CD4-positive, alpha-beta memory T cell (primary cell): ENCODE measurements around the gene ASIC4. TPM values are rescaled to one million over a fixed set of nuclear protein-coding genes. Genes with fewer than 3 reads are reported as not detected.

Experiments used
- CTCF ChIA-PET: fragments of 350-600 bp; sonication (Branson Sonifier 250); formaldehyde crosslinking; loops from one replicate; lab custom pipeline; 2021; ENCODE audit warnings: inconsistent platforms; ENCODE audit not compliant: partially characterized antibody; lab: Charles Lee
- POLR2A ChIA-PET: fragments of 350-600 bp; sonication (Branson Sonifier 250); formaldehyde crosslinking; loops from one replicate; lab custom pipeline; 2021; ENCODE audit not compliant: partially characterized antibody; lab: Charles Lee
- DNase-seq, 5 donors: peaks; one replicate each; pipeline versions ENCODE4 v3.0.0 to v3.0.0-alpha.2; 2020 to 2022; ENCODE audit warnings: mixed read lengths in 1 of 5
- H3K27ac ChIP-seq: one replicate; pipeline ENCODE4 v1.7.0; 2013; ENCODE audit warnings: low read depth, low read length
- H3K27me3 ChIP-seq: 2 replicates; pipeline ENCODE4 v1.7.0; 2013; ENCODE audit warnings: mild to moderate bottlenecking, low read length, moderate library complexity; ENCODE audit not compliant: insufficient read depth
- H3K36me3 ChIP-seq: 2 replicates; pipeline ENCODE4 v1.7.0; 2013; ENCODE audit warnings: mild to moderate bottlenecking, low read length, moderate library complexity; ENCODE audit not compliant: insufficient read depth
- H3K4me1 ChIP-seq: 2 replicates; pipeline ENCODE4 v1.7.0; 2013; ENCODE audit warnings: mild to moderate bottlenecking, low read length, moderate library complexity; ENCODE audit not compliant: insufficient read depth
- H3K4me3 ChIP-seq, 2 donors: one replicate each; pipeline ENCODE4 v1.7.0; 2013; ENCODE audit warnings: low read length in 2 of 2, mild to moderate bottlenecking in 1 of 2
- H3K9me3 ChIP-seq, 2 donors: one replicate each; pipeline ENCODE4 v1.7.0; 2013; ENCODE audit warnings: low read length in 2 of 2, control low read depth in 1 of 2; ENCODE audit not compliant: control insufficient read depth in 1 of 2
- H3K27ac Mint-ChIP-seq, 7 donors: one replicate each; pipeline ENCODE4 v1.8.0; 2020 to 2021; ENCODE audit warnings: mixed read lengths in 7 of 7, mild to moderate bottlenecking in 6 of 7, inconsistent platforms in 3 of 7, moderate library complexity in 3 of 7
- H3K27me3 Mint-ChIP-seq, 2 donors: one replicate each; pipeline ENCODE4 v1.8.0; 2020 to 2021; ENCODE audit warnings: mixed read lengths in 2 of 2
- H3K36me3 Mint-ChIP-seq, 2 donors: one replicate each; pipeline ENCODE4 v1.8.0; 2020 to 2021; ENCODE audit warnings: mixed read lengths in 2 of 2, inconsistent platforms in 1 of 2, mild to moderate bottlenecking in 1 of 2
- H3K4me1 Mint-ChIP-seq, 4 donors: one replicate each; pipeline ENCODE4 v1.8.0; 2020 to 2021; ENCODE audit warnings: mixed read lengths in 4 of 4, mild to moderate bottlenecking in 1 of 4
- H3K4me3 Mint-ChIP-seq, 8 donors: one replicate each; pipeline ENCODE4 v1.8.0; 2020 to 2021; ENCODE audit warnings: mixed read lengths in 8 of 8, mild to moderate bottlenecking in 7 of 8, moderate library complexity in 6 of 8, inconsistent platforms in 3 of 8
- H3K9me3 Mint-ChIP-seq, 8 donors: one replicate each; pipeline ENCODE4 v1.8.0; 2020 to 2021; ENCODE audit warnings: mixed read lengths in 8 of 8, mild to moderate bottlenecking in 5 of 8, inconsistent platforms in 3 of 8, moderate library complexity in 1 of 8
- intact Hi-C: fragments of 100-400 bp; cut with micrococcal nuclease; formaldehyde crosslinking; loops from one replicate; pipeline ENCODE4 v1.15.1; 2023
- polyA plus RNA-seq, 2 donors: library from polyadenylated mRNA; unstranded; fragments of 300-500 nt; fragmentation: Illumina TruSeq; gene quantifications; one replicate each; pipeline ENCODE4 v1.2.3, GENCODE V29; 2021
- total RNA-seq, 2 experiments: library from RNA; stranded (reverse); gene quantifications; one replicate each; pipeline ENCODE4 v1.2.3, GENCODE V29; 2021

ASIC4 gene
- total and polyA plus RNA-seq, 4 experiments from 2014 or later: 0.09 to 0.22 TPM; not detected in 2

GRCh38 chr2:219557791-219558785 is 43.8 kb downstream of the ASIC4 start:
- peaks cover 22 to 32% of the 10 kb centered on the region in 2 donors for H3K27me3 Mint-ChIP-seq
- H3K36me3 Mint-ChIP-seq: no peaks in the 10 kb centered on the region
- ChIA-PET POLR2A (no interaction called here), CTCF (interaction anchor here (0.7 to 4.8 kb wide), 3 partner anchors 10 to 17 kb away, joined by 3 to 73 read pairs (median 6); partner anchors contain the start of genes CHPF and TMEM198)
- peak in 1 of 5 donors; percentile 22 for DNase-seq
- intact Hi-C loops: no loop called here
- peaks cover 0 to 2% (median 0%) of the 10 kb centered on the region in 8 donors for H3K9me3 Mint-ChIP-seq
- H3K4me1 Mint-ChIP-seq: peaks cover 0 to 11% (median 6%) of the 10 kb centered on the region in 4 donors
- no peaks in the 10 kb centered on the region for H3K36me3 ChIP-seq
- peaks cover 2% of the 10 kb centered on the region for H3K4me1 ChIP-seq
- peaks cover 5% of the 10 kb centered on the region for H3K27me3 ChIP-seq
- no peaks in the 10 kb centered on the region for H3K9me3 ChIP-seq
- no peak overlapping the region for H3K4me3 Mint-ChIP-seq
- no peak overlapping the region for H3K27ac Mint-ChIP-seq
- H3K27ac ChIP-seq: no peak overlapping the region
- no peak overlapping the region for H3K4me3 ChIP-seq

- no peak overlapping the region for H3K27ac Mint-ChIP-seq
- Histone ChIP-seq H3K27me3 (no peaks in the 10 kb centered on the region), H3K9me3 (no peaks in the 10 kb centered on the region), H3K27ac (no peak overlapping the region), H3K4me1 (no peaks in the 10 kb centered on the region), H3K4me3 (no peak overlapping the region), H3K36me3 (no peaks in the 10 kb centered on the region)
- H3K4me1 Mint-ChIP-seq: peaks cover 0 to under 1% (median 0%) of the 10 kb centered on the region in 4 donors
- CTCF ChIA-PET: interaction anchor here (0.9 to 4.8 kb wide), 12 partner anchors 9 to 171 kb away, joined by 3 to 73 read pairs (median 4); partner anchors contain the start of genes CHPF, INHA, OBSL1 and TMEM198
- H3K9me3 Mint-ChIP-seq: no peaks in the 10 kb centered on the region
- H3K36me3 Mint-ChIP-seq: no peaks in the 10 kb centered on the region
- H3K4me3 Mint-ChIP-seq: peak overlapping the region in 1 of 8 donors; percentile 17
- H3K27me3 Mint-ChIP-seq: peaks cover 14 to 28% of the 10 kb centered on the region in 2 donors
- intact Hi-C loops: no loop called here
- DNase-seq: peak in 1 of 5 donors; percentile 21
- POLR2A ChIA-PET: no interaction called here
Observed at GRCh38 chr2:219559156-219559915, 45.1 kb downstream of the ASIC4 start.

DNA sequence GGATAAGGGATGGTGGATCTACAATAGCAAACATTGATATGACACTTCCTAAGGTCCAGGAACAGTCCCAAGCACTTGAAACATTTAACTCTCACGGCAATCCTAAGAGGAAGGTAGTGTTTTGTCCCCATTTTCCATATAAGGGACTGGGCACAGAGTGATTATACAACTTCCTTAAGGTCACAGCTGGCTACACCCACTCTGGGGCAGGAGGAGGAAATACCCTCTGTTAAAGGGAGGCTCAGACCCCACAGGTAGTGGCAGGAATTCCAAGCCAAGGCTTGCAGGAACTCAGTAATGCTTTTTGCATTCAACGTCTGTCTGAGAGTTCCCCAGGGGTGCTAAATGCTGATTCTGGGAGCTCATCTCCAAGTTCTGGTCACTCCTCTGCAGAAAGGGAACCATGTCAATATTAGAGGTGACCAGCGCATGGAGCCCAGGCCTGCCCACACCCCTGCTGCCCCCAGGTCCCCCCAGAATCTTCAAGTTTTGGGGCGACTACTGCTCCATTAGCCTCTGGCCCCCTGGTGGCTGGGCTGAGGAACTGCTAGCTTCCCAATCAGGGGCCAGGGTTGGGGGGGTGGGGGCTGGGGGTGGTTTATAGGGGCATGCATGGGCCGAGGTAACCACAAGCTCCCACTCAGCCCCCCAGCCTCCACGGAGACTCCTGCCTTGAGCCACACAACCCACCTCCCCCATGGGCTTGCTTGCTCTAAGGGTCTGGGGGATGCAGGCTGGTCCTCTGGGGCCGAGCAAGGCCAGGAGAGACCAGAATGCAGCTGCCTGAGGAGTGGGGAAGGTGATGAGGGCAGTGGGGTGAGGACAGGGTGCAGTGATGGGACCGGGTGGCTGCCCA is 46.0 kb downstream of the ASIC4 start:
- intact Hi-C loops: loop anchor here (1.0 kb wide), 1 partner anchor 19 kb away; no protein-coding TSS in a partner anchor
- Histone ChIP-seq H3K9me3 (no peaks in the 10 kb centered on the region), H3K27me3 (no peaks in the 10 kb centered on the region), H3K4me1 (no peaks in the 10 kb centered on the region), H3K27ac (no peak overlapping the region), H3K36me3 (no peaks in the 10 kb centered on the region), H3K4me3 (no peak overlapping the region)
- peak in 4 of 5 donors; percentile 19 to 37 (median 28) for DNase-seq
- Mint-ChIP-seq H3K27me3 (peaks cover 10 to 22% of the 10 kb centered on the region in 2 donors), H3K27ac (no peak overlapping the region), H3K9me3 (no peaks in the 10 kb centered on the region), H3K4me1 (peaks cover 0 to 2% (median 0%) of the 10 kb centered on the region in 4 donors), H3K4me3 (no peak overlapping the region), H3K36me3 (no peaks in the 10 kb centered on the region)
- ChIA-PET CTCF (interaction anchor here (0.7 to 4.8 kb wide), 18 partner anchors 8 to 172 kb away, joined by 3 to 73 read pairs (median 4); partner anchors contain the start of genes CHPF, GMPPA, INHA and OBSL1), POLR2A (interaction anchor here (1.4 kb wide), 1 partner anchor 19 kb away, joined by 3 read pairs; no protein-coding TSS in a partner anchor)

DNA sequence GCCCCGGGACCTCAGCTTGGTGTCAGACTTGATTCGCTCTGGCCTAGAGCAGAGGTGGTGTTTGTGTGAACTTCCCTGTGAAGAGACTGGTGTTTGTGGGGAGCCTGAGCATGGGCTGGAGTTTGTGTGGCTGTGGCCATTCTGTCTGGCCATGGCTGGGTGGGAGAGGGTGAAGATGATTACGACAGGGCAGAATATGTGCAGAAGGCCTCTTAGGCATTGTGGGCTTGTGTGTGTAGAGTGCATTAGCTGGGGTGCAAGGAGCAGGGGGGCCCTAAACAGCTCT is 46.6 kb downstream of the ASIC4 start:
- no peak overlapping the region for H3K27ac Mint-ChIP-seq
- H3K27me3 Mint-ChIP-seq: peaks cover 10 to 21% of the 10 kb centered on the region in 2 donors
- no peak overlapping the region for H3K27ac ChIP-seq
- H3K9me3 ChIP-seq: no peaks in the 10 kb centered on the region
- ChIA-PET CTCF (interaction anchor here (0.7 to 4.8 kb wide), 13 partner anchors 9 to 159 kb away, joined by 3 to 73 read pairs (median 4); partner anchors contain the start of genes CHPF, GMPPA, INHA and OBSL1), POLR2A (interaction anchor here (1.4 kb wide), 1 partner anchor 20 kb away, joined by 3 read pairs; no protein-coding TSS in a partner anchor)
- no peaks in the 10 kb centered on the region for H3K27me3 ChIP-seq
- intact Hi-C loops: loop anchor here (1.0 kb wide), 1 partner anchor 20 kb away; no protein-coding TSS in a partner anchor
- H3K4me1 ChIP-seq: no peaks in the 10 kb centered on the region
- H3K4me3 ChIP-seq: no peak overlapping the region
- DNase-seq: no peak
- H3K4me3 Mint-ChIP-seq: no peak overlapping the region
- H3K4me1 Mint-ChIP-seq: peaks cover 0 to 2% (median 0%) of the 10 kb centered on the region in 4 donors
- no peaks in the 10 kb centered on the region for H3K36me3 ChIP-seq
- no peaks in the 10 kb centered on the region for H3K9me3 Mint-ChIP-seq
- H3K36me3 Mint-ChIP-seq: no peaks in the 10 kb centered on the region

GRCh38 chr2:219561179-219562048 is 47.1 kb downstream of the ASIC4 start:
- Histone ChIP-seq H3K9me3 (no peaks in the 10 kb centered on the region), H3K36me3 (no peaks in the 10 kb centered on the region), H3K4me3 (no peak overlapping the region), H3K27me3 (no peaks in the 10 kb centered on the region), H3K27ac (no peak overlapping the region), H3K4me1 (no peaks in the 10 kb centered on the region)
- POLR2A ChIA-PET: interaction anchor here (1.4 kb wide), 1 partner anchor 20 kb away, joined by 3 read pairs; no protein-coding TSS in a partner anchor
- H3K36me3 Mint-ChIP-seq: no peaks in the 10 kb centered on the region
- no peaks in the 10 kb centered on the region for H3K9me3 Mint-ChIP-seq
- intact Hi-C loops: no loop called here
- H3K4me1 Mint-ChIP-seq: peaks cover 0 to 2% (median 0%) of the 10 kb centered on the region in 4 donors
- peaks cover 10 to 25% of the 10 kb centered on the region in 2 donors for H3K27me3 Mint-ChIP-seq
- H3K4me3 Mint-ChIP-seq: no peak overlapping the region
- CTCF ChIA-PET: interaction anchor here (0.7 to 4.8 kb wide), 10 partner anchors 9 to 159 kb away, joined by 3 to 73 read pairs (median 6); partner anchors contain the start of genes CHPF, INHA, OBSL1 and STK11IP
- no peak overlapping the region for H3K27ac Mint-ChIP-seq
- peak in 1 of 5 donors; percentile 4 for DNase-seq
